Smooth muscle cell (in vitro differentiated cells): ENCODE results near the gene RNPS1. TPM values are rescaled to one million over a fixed set of nuclear protein-coding genes. Genes with fewer than 3 reads are reported as not detected.

Source experiments
- DNase-seq: peaks from one replicate; lab custom pipeline; 2025; ENCODE audit not compliant: unreplicated experiment; lab: John Stamatoyannopoulos, UW
- H2AFZ ChIP-seq: fragments of 200-600 bp; sonication (generic); 2 replicates; pipeline ENCODE4 v1.6.0; 2016; ENCODE audit warnings: antibody characterized with exemption, low read depth, mild to moderate bottlenecking
- H3F3A ChIP-seq: fragments of 200-600 bp; sonication (generic); 2 replicates; pipeline ENCODE4 v1.6.0; 2017; ENCODE audit warnings: antibody characterized with exemption, low read depth
- H3K27ac ChIP-seq: fragments of 200-600 bp; sonication (generic); 2 replicates; pipeline ENCODE4 v1.5.1; 2016; ENCODE audit warnings: low read depth, mild to moderate bottlenecking
- H3K27me3 ChIP-seq: fragments of 200-600 bp; sonication (generic); 2 replicates; pipeline ENCODE4 v1.6.1; 2016; ENCODE audit warnings: low read depth, mild to moderate bottlenecking
- H3K36me3 ChIP-seq: fragments of 200-600 bp; sonication (generic); 2 replicates; pipeline ENCODE4 v1.5.1; 2016; ENCODE audit warnings: low read depth
- H3K4me1 ChIP-seq: fragments of 200-600 bp; sonication (generic); 2 replicates; pipeline ENCODE4 v1.5.1; 2016; ENCODE audit warnings: low read depth
- H3K4me2 ChIP-seq: fragments of 200-600 bp; sonication (generic); 2 replicates; pipeline ENCODE4 v1.6.0; 2016; ENCODE audit warnings: mild to moderate bottlenecking
- H3K4me3 ChIP-seq: fragments of 200-600 bp; sonication (generic); 2 replicates; pipeline ENCODE4 v1.5.1; 2016; ENCODE audit warnings: mild to moderate bottlenecking
- H3K79me2 ChIP-seq: fragments of 200-600 bp; sonication (generic); 2 replicates; pipeline ENCODE4 v1.6.0; 2016; ENCODE audit warnings: low read depth, mild to moderate bottlenecking
- H3K9ac ChIP-seq: fragments of 200-600 bp; sonication (generic); 2 replicates; pipeline ENCODE4 v1.6.0; 2016; ENCODE audit warnings: low read depth
- H3K9me3 ChIP-seq: fragments of 200-600 bp; sonication (generic); replicated peaks from 2 replicates; pipeline ENCODE4 v1.5.1; 2016; ENCODE audit warnings: low read depth
- H4K20me1 ChIP-seq: fragments of 200-600 bp; sonication (generic); 2 replicates; pipeline ENCODE4 v1.6.0; 2016; ENCODE audit warnings: low read depth
- CTCF ChIP-seq: fragments of 200-600 bp; sonication (generic); IDR thresholded peaks from 2 replicates; pipeline ENCODE4 v1.5.1; 2017; ENCODE audit warnings: borderline replicate concordance, mild to moderate bottlenecking, antibody characterized with exemption; ENCODE audit not compliant: insufficient read depth, poor library complexity, severe bottlenecking
- WGBS: methylation state at CpG from one replicate; pipeline ENCODE4 v1.1.7; 2016; ENCODE audit warnings: low lambda C conversion rate; 5-methylcytosine and 5-hydroxymethylcytosine counted together
- polyA plus RNA-seq: library from polyadenylated mRNA; unstranded; fragments of >200 nt; fragmentation: Nextera tagmentation; extraction: Ambion mirVana; gene quantifications from 2 replicates; pipeline ENCODE4 v1.2.1, GENCODE V29; 2016
- total RNA-seq: library from RNA; depleted of rRNA; stranded (reverse); fragments of >200 nt; gene quantifications from 2 replicates; pipeline ENCODE4 v1.2.3, GENCODE V29; 2014

Gene RNPS1
- total and polyA plus RNA-seq, 2 experiments from 2014 or later: 87.9 to 192 TPM

- no peaks in the 10 kb centered on the region for H3K9me3 ChIP-seq
- DNase-seq: no peak
- no peak for TF ChIP-seq CTCF
- H3F3A ChIP-seq: no peaks in the 10 kb centered on the region
- H3K9ac ChIP-seq: no peak overlapping the region
- H3K4me1 ChIP-seq: no peaks in the 10 kb centered on the region
- 76% methylated on average over 10 of the region's 10 CpGs for WGBS
- H3K36me3 ChIP-seq: no peaks in the 10 kb centered on the region
- H4K20me1 ChIP-seq: no peaks in the 10 kb centered on the region
- H3K4me2 ChIP-seq: no peak overlapping the region
- H3K27me3 ChIP-seq: no peaks in the 10 kb centered on the region
- H3K27ac ChIP-seq: no peak overlapping the region
- H2AFZ ChIP-seq: no peak overlapping the region
- no peaks in the 10 kb centered on the region for H3K79me2 ChIP-seq
- H3K4me3 ChIP-seq: no peak overlapping the region
Observed at GRCh38 chr16:2299915-2300192, 31.9 kb upstream of the RNPS1 start.

GRCh38 chr16:2299121-2299914 is 31.4 kb upstream of the RNPS1 start:
- Histone ChIP-seq H3K4me2 (no peak overlapping the region), H3K4me3 (no peak overlapping the region), H3F3A (no peaks in the 10 kb centered on the region), H3K9me3 (no peaks in the 10 kb centered on the region), H3K36me3 (no peaks in the 10 kb centered on the region), H3K27me3 (no peaks in the 10 kb centered on the region), H2AFZ (no peak overlapping the region), H4K20me1 (no peaks in the 10 kb centered on the region), H3K27ac (no peak overlapping the region), H3K4me1 (no peaks in the 10 kb centered on the region), H3K9ac (no peak overlapping the region), H3K79me2 (no peaks in the 10 kb centered on the region)
- no peak for TF ChIP-seq CTCF
- 88% methylated on average over 31 of the region's 31 CpGs for WGBS
- no peak for DNase-seq

GRCh38 chr16:2298621-2299020 is 30.7 kb upstream of the RNPS1 start:
- 93% methylated on average over 9 of the region's 9 CpGs for WGBS
- DNase-seq: no peak
- H3F3A ChIP-seq: no peaks in the 10 kb centered on the region

More at GRCh38 chr16:2298621-2299020, 30.7 kb upstream of the RNPS1 start:
- H2AFZ ChIP-seq: no peak overlapping the region
- no peaks in the 10 kb centered on the region for H4K20me1 ChIP-seq
- H3K9ac ChIP-seq: no peak overlapping the region
- H3K4me2 ChIP-seq: no peak overlapping the region
- H3K9me3 ChIP-seq: no peaks in the 10 kb centered on the region
- H3K36me3 ChIP-seq: no peaks in the 10 kb centered on the region
- no peaks in the 10 kb centered on the region for H3K27me3 ChIP-seq
- no peak for TF ChIP-seq CTCF
- H3K4me1 ChIP-seq: no peaks in the 10 kb centered on the region
- no peak overlapping the region for H3K27ac ChIP-seq
- no peaks in the 10 kb centered on the region for H3K79me2 ChIP-seq
- no peak overlapping the region for H3K4me3 ChIP-seq
